HepG2 (cell line): ENCODE results near the gene NEIL1. TPM values are rescaled to one million over a fixed set of nuclear protein-coding genes. Genes with fewer than 3 reads are reported as not detected.

Source experiments
- CTCF ChIP-seq: sonication (generic); formaldehyde crosslinking; IDR thresholded peaks from 2 replicates; pipeline ENCODE4 v1.5.0; 2020; ENCODE audit warnings: mild to moderate bottlenecking, missing genetic modification reagents, moderate library complexity
- DBP ChIP-seq: sonication (generic); formaldehyde crosslinking; IDR thresholded peaks from 2 replicates; pipeline ENCODE4 v1.4.0; 2020; ENCODE audit warnings: missing genetic modification reagents; ENCODE audit errors: not compliant biosample characterization
- KAT2B ChIP-seq: fragments of 150-350 bp; IDR thresholded peaks from 2 replicates; pipeline ENCODE4 v1.6.1; 2014; ENCODE audit warnings: low read depth, low read length, borderline replicate concordance
- MEIS2 ChIP-seq: sonication (generic); formaldehyde crosslinking; IDR thresholded peaks from 2 replicates; pipeline ENCODE4 v1.9.0; 2021; ENCODE audit warnings: mild to moderate bottlenecking, missing genetic modification reagents
- MTERF4 ChIP-seq: sonication (generic); formaldehyde crosslinking; IDR thresholded peaks from 2 replicates; pipeline ENCODE4 v1.8.0; 2023; ENCODE audit warnings: mild to moderate bottlenecking, missing genetic modification reagents
- MYNN ChIP-seq: sonication (generic); formaldehyde crosslinking; IDR thresholded peaks from 2 replicates; pipeline ENCODE4 v1.4.0; 2020; ENCODE audit warnings: mild to moderate bottlenecking, low read depth, missing genetic modification reagents
- NFKB2 ChIP-seq: sonication (generic); formaldehyde crosslinking; IDR thresholded peaks from 2 replicates; pipeline ENCODE4 v1.4.0; 2020; ENCODE audit warnings: missing genetic modification reagents, borderline replicate concordance
- PCBP1 ChIP-seq: fragments of 200-400 bp; formaldehyde crosslinking; IDR thresholded peaks from 2 replicates; pipeline ENCODE4 v1.6.1; 2017; ENCODE audit warnings: mild to moderate bottlenecking, low read depth, low read length, borderline replicate concordance
- REXO4 ChIP-seq: sonication (generic); formaldehyde crosslinking; IDR thresholded peaks from 2 replicates; pipeline ENCODE4 v1.8.0; 2022; ENCODE audit warnings: missing genetic modification reagents, mild to moderate bottlenecking, borderline replicate concordance
- SP140L ChIP-seq: sonication (generic); formaldehyde crosslinking; IDR thresholded peaks from 2 replicates; pipeline ENCODE4 v1.4.0; 2020; ENCODE audit warnings: missing genetic modification reagents, borderline replicate concordance
- YEATS2 ChIP-seq: sonication (generic); formaldehyde crosslinking; IDR thresholded peaks from 2 replicates; pipeline ENCODE4 v1.4.0; 2020; ENCODE audit warnings: missing genetic modification reagents, borderline replicate concordance
- YY1 ChIP-seq: IDR thresholded peaks from 2 replicates; pipeline ENCODE4 v1.6.1; 2011; ENCODE audit warnings: low read length, low read depth, moderate library complexity, mild to moderate bottlenecking; ENCODE audit not compliant: insufficient read depth, insufficient replicate concordance
- ZNF251 ChIP-seq: sonication (generic); formaldehyde crosslinking; IDR thresholded peaks from 2 replicates; pipeline ENCODE4 v1.9.0; 2021; ENCODE audit warnings: mild to moderate bottlenecking, missing genetic modification reagents
- ZNF484 ChIP-seq: sonication (generic); formaldehyde crosslinking; IDR thresholded peaks from 2 replicates; pipeline ENCODE4 v1.5.1; 2020; ENCODE audit warnings: mild to moderate bottlenecking, low read depth, missing genetic modification reagents, borderline replicate concordance
- ZNF530 ChIP-seq: sonication (generic); formaldehyde crosslinking; IDR thresholded peaks from 2 replicates; pipeline ENCODE4 v1.5.0; 2020; ENCODE audit warnings: low read depth, mild to moderate bottlenecking, missing genetic modification reagents
- ZNF704 ChIP-seq: sonication (generic); formaldehyde crosslinking; IDR thresholded peaks from 2 replicates; pipeline ENCODE4 v1.8.1; 2023; ENCODE audit warnings: mild to moderate bottlenecking, inconsistent platforms, moderate library complexity, missing genetic modification reagents, borderline replicate concordance
- ZNF75D ChIP-seq: sonication (generic); formaldehyde crosslinking; IDR thresholded peaks from 2 replicates; pipeline ENCODE4 v1.8.1; 2023; ENCODE audit warnings: missing genetic modification reagents, mild to moderate bottlenecking, borderline replicate concordance
- ZNF775 ChIP-seq: sonication (generic); formaldehyde crosslinking; IDR thresholded peaks from 2 replicates; pipeline ENCODE4 v1.4.0; 2020; ENCODE audit warnings: missing genetic modification reagents, mild to moderate bottlenecking, moderate library complexity, borderline replicate concordance
- polyA plus RNA-seq, 8 experiments: library from polyadenylated mRNA; depleted of rRNA in 3 of 8; stranded (reverse) in 7 of 8; unstranded in 1 of 8; fragments of >200 nt; fragmentation: Illumina TruSeq in 4 of 8; extraction: Trizol in 4 of 8; gene quantifications; 2 replicates each; pipeline versions ENCODE4 v1.2.1 to v1.2.3, GENCODE V29; 2011 to 2016; ENCODE audit warnings: low read depth in 4 of 8, missing spikeins in 1 of 8, mixed read lengths in 1 of 8; ENCODE audit not compliant: insufficient read depth in 1 of 8
- total RNA-seq, 5 experiments: library from RNA; depleted of rRNA; stranded (reverse); fragments of >200 nt; fragmentation: Illumina TruSeq; extraction: Trizol; gene quantifications; 2 replicates each; pipeline ENCODE4 v1.2.3, GENCODE V29; 2016; ENCODE audit warnings: low read depth in 1 of 5
- TF ChIP-seq, protein P1 (sequence below): sonication (generic); formaldehyde crosslinking; IDR thresholded peaks from 2 replicates; pipeline ENCODE4 v1.9.0; 2021; ENCODE audit warnings: missing genetic modification reagents, mild to moderate bottlenecking, borderline replicate concordance
- TF ChIP-seq, protein P2 (sequence below): sonication (generic); formaldehyde crosslinking; IDR thresholded peaks from 2 replicates; pipeline ENCODE4 v1.8.1; 2023; ENCODE audit warnings: mild to moderate bottlenecking, missing genetic modification reagents

Gene NEIL1
- total and polyA plus RNA-seq, 2 of the 13 experiments (the other 11 are each of a cell fraction or from before 2014, with no cell fraction given) = 10.4 to 15.5 TPM

GRCh38 chr15:75367913-75368688, 21.3 kb downstream of the NEIL1 start, which contains the start of gene MAN2C1 (continued):
- 0 out of 2 replicates have a peak, but pooled peaks have one; percentile 77 for TF ChIP-seq PCBP1
- no peak for TF ChIP-seq REXO4 (CRISPR knock-in tag)
- TF ChIP-seq, protein P1, sequence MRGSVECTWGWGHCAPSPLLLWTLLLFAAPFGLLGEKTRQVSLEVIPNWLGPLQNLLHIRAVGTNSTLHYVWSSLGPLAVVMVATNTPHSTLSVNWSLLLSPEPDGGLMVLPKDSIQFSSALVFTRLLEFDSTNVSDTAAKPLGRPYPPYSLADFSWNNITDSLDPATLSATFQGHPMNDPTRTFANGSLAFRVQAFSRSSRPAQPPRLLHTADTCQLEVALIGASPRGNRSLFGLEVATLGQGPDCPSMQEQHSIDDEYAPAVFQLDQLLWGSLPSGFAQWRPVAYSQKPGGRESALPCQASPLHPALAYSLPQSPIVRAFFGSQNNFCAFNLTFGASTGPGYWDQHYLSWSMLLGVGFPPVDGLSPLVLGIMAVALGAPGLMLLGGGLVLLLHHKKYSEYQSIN (CRISPR knock-in tag) = no peak
- TF ChIP-seq ZNF251 (CRISPR knock-in tag) = no peak
- TF ChIP-seq MYNN (CRISPR knock-in tag) = no peak
- peak; percentile 76 for TF ChIP-seq YEATS2 (CRISPR knock-in tag)
- peak; percentile 23; the same call in 1 of the 2 replicates for TF ChIP-seq NFKB2 (CRISPR knock-in tag)
- peak; percentile 35; the same call in 1 of the 2 replicates for TF ChIP-seq ZNF75D (CRISPR knock-in tag)
- TF ChIP-seq DBP (CRISPR knock-in tag) = no peak
- TF ChIP-seq ZNF775 = no peak
- no peak; the same call in 1 of the 2 replicates for TF ChIP-seq ZNF704 (CRISPR knock-in tag)
- peak; percentile 95 for TF ChIP-seq YY1
- no peak for TF ChIP-seq ZNF530
- no peak for TF ChIP-seq KAT2B
- TF ChIP-seq MEIS2 (CRISPR knock-in tag) = peak; percentile 86
- no peak; the same call in 1 of the 2 replicates for TF ChIP-seq MTERF4 (CRISPR knock-in tag)
- peak; percentile 98 for TF ChIP-seq CTCF
- no peak for TF ChIP-seq ZNF484 (CRISPR knock-in tag)
- TF ChIP-seq, protein P2, sequence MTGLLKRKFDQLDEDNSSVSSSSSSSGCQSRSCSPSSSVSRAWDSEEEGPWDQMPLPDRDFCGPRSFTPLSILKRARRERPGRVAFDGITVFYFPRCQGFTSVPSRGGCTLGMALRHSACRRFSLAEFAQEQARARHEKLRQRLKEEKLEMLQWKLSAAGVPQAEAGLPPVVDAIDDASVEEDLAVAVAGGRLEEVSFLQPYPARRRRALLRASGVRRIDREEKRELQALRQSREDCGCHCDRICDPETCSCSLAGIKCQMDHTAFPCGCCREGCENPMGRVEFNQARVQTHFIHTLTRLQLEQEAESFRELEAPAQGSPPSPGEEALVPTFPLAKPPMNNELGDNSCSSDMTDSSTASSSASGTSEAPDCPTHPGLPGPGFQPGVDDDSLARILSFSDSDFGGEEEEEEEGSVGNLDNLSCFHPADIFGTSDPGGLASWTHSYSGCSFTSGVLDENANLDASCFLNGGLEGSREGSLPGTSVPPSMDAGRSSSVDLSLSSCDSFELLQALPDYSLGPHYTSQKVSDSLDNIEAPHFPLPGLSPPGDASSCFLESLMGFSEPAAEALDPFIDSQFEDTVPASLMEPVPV = peak; percentile 72
- TF ChIP-seq SP140L (CRISPR knock-in tag) = 0 out of 2 replicates have a peak, but pooled peaks have one; percentile 90
